ENCODE data around the gene ADAMTS12. TPM values are rescaled to one million over a fixed set of nuclear protein-coding genes. Genes with fewer than 3 reads are reported as not detected.

ADAMTS12 gene
- total and polyA plus RNA-seq, 2 of the 8 experiments (the other 6 are each of a cell fraction or from before 2014, with no cell fraction given) = 6.4 to 12.8 TPM

DNA sequence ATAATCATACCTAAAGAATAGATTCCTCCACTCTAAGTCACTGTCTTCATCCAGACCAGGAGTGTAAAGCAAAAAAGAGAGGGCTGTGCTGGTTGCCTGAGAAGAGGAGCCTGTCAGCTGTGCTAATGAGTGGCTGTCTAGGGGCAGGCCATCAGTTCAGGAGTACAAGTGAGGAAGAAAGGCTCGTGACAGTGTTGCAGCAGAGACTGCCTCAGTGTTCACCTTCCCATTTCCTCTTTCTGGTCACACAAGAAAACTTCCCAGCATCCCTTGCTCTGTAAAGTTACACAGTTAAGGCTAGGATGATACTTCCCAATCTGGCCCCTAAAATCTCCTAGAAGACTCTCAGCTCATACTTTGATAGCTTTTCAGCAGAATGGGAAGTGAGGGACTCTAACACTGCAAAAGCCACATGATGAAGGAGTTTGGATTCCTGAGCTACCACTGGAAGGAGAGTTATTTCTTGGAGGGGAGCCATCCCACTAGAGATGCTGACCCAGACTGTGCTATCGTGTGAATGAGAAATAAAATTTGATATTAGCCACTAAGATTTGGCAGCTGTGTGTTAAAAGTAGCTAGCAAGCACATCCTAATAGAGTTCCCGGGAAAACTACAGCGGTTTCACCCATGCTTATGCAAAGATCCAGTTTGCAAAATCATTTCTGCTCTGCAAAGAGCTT, 67.1 kb downstream of the ADAMTS12 start (continued):
- TF ChIP-seq TBP (IDR thresholded peaks at IDR 0.05; ENCODE audit: low read depth, low read length) (no peak), SRF (IDR thresholded peaks at IDR 0.05; ENCODE audit: low read depth, low read length) (no peak), MAFK (IDR thresholded peaks at IDR 0.05; ENCODE audit: low read depth, low read length) (no peak), SIX5 (IDR thresholded peaks at IDR 0.05; ENCODE audit: low read depth, low read length) (no peak)
- TF ChIP-seq, protein P1, sequence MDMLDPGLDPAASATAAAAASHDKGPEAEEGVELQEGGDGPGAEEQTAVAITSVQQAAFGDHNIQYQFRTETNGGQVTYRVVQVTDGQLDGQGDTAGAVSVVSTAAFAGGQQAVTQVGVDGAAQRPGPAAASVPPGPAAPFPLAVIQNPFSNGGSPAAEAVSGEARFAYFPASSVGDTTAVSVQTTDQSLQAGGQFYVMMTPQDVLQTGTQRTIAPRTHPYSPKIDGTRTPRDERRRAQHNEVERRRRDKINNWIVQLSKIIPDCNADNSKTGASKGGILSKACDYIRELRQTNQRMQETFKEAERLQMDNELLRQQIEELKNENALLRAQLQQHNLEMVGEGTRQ (IDR thresholded peaks at IDR 0.05; ENCODE audit: low read length) = no peak

Data from H1 (cell line).